Smooth muscle cell (in vitro differentiated cells): ENCODE measurements around the gene CTNND2. TPM values are rescaled to one million over a fixed set of nuclear protein-coding genes. Genes with fewer than 3 reads are reported as not detected.

ENCODE experiments used
- DNase-seq: peaks from one replicate; lab custom pipeline; 2025; ENCODE audit not compliant: unreplicated experiment; lab: John Stamatoyannopoulos, UW
- H2AFZ ChIP-seq: fragments of 200-600 bp; sonication (generic); 2 replicates; pipeline ENCODE4 v1.6.0; 2016; ENCODE audit warnings: antibody characterized with exemption, low read depth, mild to moderate bottlenecking
- H3F3A ChIP-seq: fragments of 200-600 bp; sonication (generic); 2 replicates; pipeline ENCODE4 v1.6.0; 2017; ENCODE audit warnings: antibody characterized with exemption, low read depth
- H3K27ac ChIP-seq: fragments of 200-600 bp; sonication (generic); 2 replicates; pipeline ENCODE4 v1.5.1; 2016; ENCODE audit warnings: low read depth, mild to moderate bottlenecking
- H3K27me3 ChIP-seq: fragments of 200-600 bp; sonication (generic); 2 replicates; pipeline ENCODE4 v1.6.1; 2016; ENCODE audit warnings: low read depth, mild to moderate bottlenecking
- H3K36me3 ChIP-seq: fragments of 200-600 bp; sonication (generic); 2 replicates; pipeline ENCODE4 v1.5.1; 2016; ENCODE audit warnings: low read depth
- H3K4me1 ChIP-seq: fragments of 200-600 bp; sonication (generic); 2 replicates; pipeline ENCODE4 v1.5.1; 2016; ENCODE audit warnings: low read depth
- H3K4me2 ChIP-seq: fragments of 200-600 bp; sonication (generic); 2 replicates; pipeline ENCODE4 v1.6.0; 2016; ENCODE audit warnings: mild to moderate bottlenecking
- H3K4me3 ChIP-seq: fragments of 200-600 bp; sonication (generic); 2 replicates; pipeline ENCODE4 v1.5.1; 2016; ENCODE audit warnings: mild to moderate bottlenecking
- H3K79me2 ChIP-seq: fragments of 200-600 bp; sonication (generic); 2 replicates; pipeline ENCODE4 v1.6.0; 2016; ENCODE audit warnings: low read depth, mild to moderate bottlenecking
- H3K9ac ChIP-seq: fragments of 200-600 bp; sonication (generic); 2 replicates; pipeline ENCODE4 v1.6.0; 2016; ENCODE audit warnings: low read depth
- H3K9me3 ChIP-seq: fragments of 200-600 bp; sonication (generic); replicated peaks from 2 replicates; pipeline ENCODE4 v1.5.1; 2016; ENCODE audit warnings: low read depth
- H4K20me1 ChIP-seq: fragments of 200-600 bp; sonication (generic); 2 replicates; pipeline ENCODE4 v1.6.0; 2016; ENCODE audit warnings: low read depth
- WGBS: methylation state at CpG from one replicate; pipeline ENCODE4 v1.1.7; 2016; ENCODE audit warnings: low lambda C conversion rate; 5-methylcytosine and 5-hydroxymethylcytosine counted together
- polyA plus RNA-seq: library from polyadenylated mRNA; unstranded; fragments of >200 nt; fragmentation: Nextera tagmentation; extraction: Ambion mirVana; gene quantifications from 2 replicates; pipeline ENCODE4 v1.2.1, GENCODE V29; 2016
- total RNA-seq: library from RNA; depleted of rRNA; stranded (reverse); fragments of >200 nt; gene quantifications from 2 replicates; pipeline ENCODE4 v1.2.3, GENCODE V29; 2014
- TF ChIP-seq, protein P1 (sequence below): fragments of 200-600 bp; sonication (generic); IDR thresholded peaks from 2 replicates; pipeline ENCODE4 v1.5.1; 2017; ENCODE audit warnings: borderline replicate concordance, mild to moderate bottlenecking, antibody characterized with exemption; ENCODE audit not compliant: insufficient read depth, poor library complexity, severe bottlenecking

Gene CTNND2
- total and polyA plus RNA-seq, 2 experiments from 2014 or later, result 2.7 to 5.8 TPM

DNA sequence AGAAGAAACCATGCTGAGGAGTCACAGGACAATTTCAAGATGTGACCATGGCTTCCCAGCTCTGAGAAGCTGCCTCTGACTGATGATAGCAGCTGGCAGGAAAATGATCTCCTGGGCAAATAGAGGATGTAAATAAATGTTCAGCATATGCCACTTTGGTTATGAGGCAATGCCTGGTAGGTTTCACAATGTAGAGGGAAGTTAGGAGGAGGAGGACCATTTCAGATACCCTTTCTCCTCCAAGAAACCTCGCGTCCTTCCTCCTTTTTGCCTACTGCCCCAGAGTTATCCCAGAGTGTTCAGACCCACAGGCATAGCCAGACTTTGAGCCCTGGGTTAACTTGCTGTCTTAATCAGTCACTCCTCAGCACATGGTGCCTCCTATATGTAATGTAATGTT lies 601.6 kb downstream of the CTNND2 start:
- Histone ChIP-seq H3K4me1 (no peaks in the 10 kb centered on the region), H3K27me3 (no peaks in the 10 kb centered on the region), H3K9ac (no peak overlapping the region), H3K79me2 (no peaks in the 10 kb centered on the region), H3F3A (no peaks in the 10 kb centered on the region), H3K36me3 (no peaks in the 10 kb centered on the region), H3K9me3 (no peaks in the 10 kb centered on the region), H4K20me1 (no peaks in the 10 kb centered on the region), H3K27ac (no peak overlapping the region), H2AFZ (no peak overlapping the region), H3K4me3 (no peak overlapping the region), H3K4me2 (no peak overlapping the region)
- no peak for DNase-seq
- 100% methylated on average over 2 of the region's 2 CpGs for WGBS
- TF ChIP-seq, protein P1, sequence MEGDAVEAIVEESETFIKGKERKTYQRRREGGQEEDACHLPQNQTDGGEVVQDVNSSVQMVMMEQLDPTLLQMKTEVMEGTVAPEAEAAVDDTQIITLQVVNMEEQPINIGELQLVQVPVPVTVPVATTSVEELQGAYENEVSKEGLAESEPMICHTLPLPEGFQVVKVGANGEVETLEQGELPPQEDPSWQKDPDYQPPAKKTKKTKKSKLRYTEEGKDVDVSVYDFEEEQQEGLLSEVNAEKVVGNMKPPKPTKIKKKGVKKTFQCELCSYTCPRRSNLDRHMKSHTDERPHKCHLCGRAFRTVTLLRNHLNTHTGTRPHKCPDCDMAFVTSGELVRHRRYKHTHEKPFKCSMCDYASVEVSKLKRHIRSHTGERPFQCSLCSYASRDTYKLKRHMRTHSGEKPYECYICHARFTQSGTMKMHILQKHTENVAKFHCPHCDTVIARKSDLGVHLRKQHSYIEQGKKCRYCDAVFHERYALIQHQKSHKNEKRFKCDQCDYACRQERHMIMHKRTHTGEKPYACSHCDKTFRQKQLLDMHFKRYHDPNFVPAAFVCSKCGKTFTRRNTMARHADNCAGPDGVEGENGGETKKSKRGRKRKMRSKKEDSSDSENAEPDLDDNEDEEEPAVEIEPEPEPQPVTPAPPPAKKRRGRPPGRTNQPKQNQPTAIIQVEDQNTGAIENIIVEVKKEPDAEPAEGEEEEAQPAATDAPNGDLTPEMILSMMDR, result no peak

- H3K27ac ChIP-seq, result no peak overlapping the region
- H3K4me3 ChIP-seq, result no peak overlapping the region
- 79% methylated on average over 9 of the region's 9 CpGs for WGBS
- H4K20me1 ChIP-seq, result no peaks in the 10 kb centered on the region
- no peaks in the 10 kb centered on the region for H3K36me3 ChIP-seq
- no peak for DNase-seq
- no peaks in the 10 kb centered on the region for H3K9me3 ChIP-seq
- H3K27me3 ChIP-seq, result no peaks in the 10 kb centered on the region
- TF ChIP-seq, protein P1, result no peak
- no peak overlapping the region for H3K4me2 ChIP-seq
- H3K79me2 ChIP-seq, result no peaks in the 10 kb centered on the region
- H2AFZ ChIP-seq, result no peak overlapping the region
- no peak overlapping the region for H3K9ac ChIP-seq
- H3F3A ChIP-seq, result no peaks in the 10 kb centered on the region
- H3K4me1 ChIP-seq, result no peaks in the 10 kb centered on the region
Measured at GRCh38 chr5:11301171-11301570, 603.1 kb downstream of the CTNND2 start.

- H3K9ac ChIP-seq, result no peak overlapping the region
- H3K79me2 ChIP-seq, result no peaks in the 10 kb centered on the region
- TF ChIP-seq, protein P1, result no peak
- no peak overlapping the region for H2AFZ ChIP-seq
- no peaks in the 10 kb centered on the region for H3K36me3 ChIP-seq
- no peaks in the 10 kb centered on the region for H3F3A ChIP-seq
- no peak overlapping the region for H3K4me3 ChIP-seq
- no peaks in the 10 kb centered on the region for H3K4me1 ChIP-seq
- H3K27me3 ChIP-seq, result no peaks in the 10 kb centered on the region
- DNase-seq, result no peak
- 94% methylated on average over 5 of the region's 5 CpGs for WGBS
- H3K27ac ChIP-seq, result no peak overlapping the region
- no peaks in the 10 kb centered on the region for H4K20me1 ChIP-seq
- no peaks in the 10 kb centered on the region for H3K9me3 ChIP-seq
- H3K4me2 ChIP-seq, result no peak overlapping the region
Measured at GRCh38 chr5:11300736-11301135, 603.5 kb downstream of the CTNND2 start.

DNA sequence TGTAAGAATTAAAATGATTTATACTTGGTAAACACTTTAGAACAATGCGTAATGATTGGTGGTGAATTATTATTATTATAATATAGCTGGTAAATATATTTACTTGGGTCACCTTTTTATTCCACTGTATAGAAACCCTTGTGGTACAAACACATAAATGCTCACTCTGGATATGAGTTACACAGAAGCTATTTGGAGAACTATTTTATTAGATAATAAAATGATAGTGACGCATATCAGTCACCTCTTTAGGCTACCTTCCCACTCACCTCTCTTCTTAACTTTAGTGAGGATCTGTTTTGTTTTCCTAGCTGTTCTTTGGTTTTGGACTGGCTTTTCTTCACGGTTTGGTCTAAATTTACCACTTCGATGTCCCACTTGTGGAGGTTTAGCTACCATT lies 605.4 kb downstream of the CTNND2 start:
- Histone ChIP-seq H3K27me3 (no peaks in the 10 kb centered on the region), H3K4me3 (no peak overlapping the region), H3F3A (no peaks in the 10 kb centered on the region), H3K9me3 (no peaks in the 10 kb centered on the region), H3K79me2 (no peaks in the 10 kb centered on the region), H3K36me3 (no peaks in the 10 kb centered on the region), H3K27ac (no peak overlapping the region), H4K20me1 (no peaks in the 10 kb centered on the region), H3K4me1 (no peaks in the 10 kb centered on the region), H3K9ac (no peak overlapping the region), H2AFZ (no peak overlapping the region), H3K4me2 (no peak overlapping the region)
- no peak for DNase-seq
- TF ChIP-seq, protein P1, result no peak
- WGBS, result 97% methylated on average over 4 of the region's 4 CpGs
